ENCODE data around the gene PHLPP2.
A peak's percentile ranks its signal among the peaks of the same experiment; 100 is the strongest.
"Not testable (repeated sequence)": the region's sequence is repeated elsewhere in the genome, so short reads cannot be mapped to it uniquely, and the experiment has no call there.

PHLPP2 gene

GRCh38 chr16:71722801-71723536 lies 1.5 kb downstream of the PHLPP2 start:
- DNase-seq = peak; percentile 53

GRCh38 chr16:71721066-71721740 lies 3.3 kb downstream of the PHLPP2 start:
- DNase-seq = no peak

DNA sequence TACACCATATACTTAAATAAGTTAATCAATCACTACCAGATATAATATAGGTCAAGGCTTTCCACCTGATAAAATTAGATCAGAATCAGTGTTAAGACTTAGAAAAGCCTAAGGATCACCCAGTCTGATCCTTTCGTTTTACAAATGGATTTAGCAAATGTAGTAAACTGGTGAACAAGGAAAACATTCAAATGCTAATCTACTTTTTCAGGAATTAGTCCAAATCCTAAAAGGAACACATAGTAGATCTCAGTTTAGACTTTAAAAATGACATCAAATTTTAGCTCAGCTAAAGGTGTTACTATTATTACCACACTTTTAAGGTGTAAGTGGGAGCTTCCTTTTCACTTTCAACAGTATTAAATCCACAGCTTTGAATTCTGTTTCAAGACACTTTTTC lies 12.0 kb downstream of the PHLPP2 start:
- no peak for DNase-seq

DNA sequence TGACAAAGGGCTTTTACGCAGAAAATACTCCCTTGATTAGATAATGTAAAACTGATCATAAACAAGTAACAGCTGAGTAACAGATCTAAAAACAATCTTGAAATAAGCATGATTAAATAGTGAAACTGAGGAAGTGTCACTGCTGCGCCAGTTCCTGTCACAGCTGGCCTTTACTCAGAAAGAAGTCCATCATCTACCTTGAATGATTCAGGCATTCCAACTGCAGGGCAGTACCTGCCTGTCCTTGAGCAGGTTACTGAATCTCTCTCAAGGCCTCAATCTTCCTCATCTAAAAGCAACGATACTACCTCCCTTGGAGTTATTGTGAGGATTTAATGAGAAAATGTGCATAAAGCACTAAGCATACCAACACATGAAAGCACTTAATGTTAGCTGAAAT lies 12.7 kb downstream of the PHLPP2 start:
- DNase-seq = no peak

- no peak for DNase-seq
Measured at GRCh38 chr16:71709229-71709781, 15.2 kb downstream of the PHLPP2 start.

DNA sequence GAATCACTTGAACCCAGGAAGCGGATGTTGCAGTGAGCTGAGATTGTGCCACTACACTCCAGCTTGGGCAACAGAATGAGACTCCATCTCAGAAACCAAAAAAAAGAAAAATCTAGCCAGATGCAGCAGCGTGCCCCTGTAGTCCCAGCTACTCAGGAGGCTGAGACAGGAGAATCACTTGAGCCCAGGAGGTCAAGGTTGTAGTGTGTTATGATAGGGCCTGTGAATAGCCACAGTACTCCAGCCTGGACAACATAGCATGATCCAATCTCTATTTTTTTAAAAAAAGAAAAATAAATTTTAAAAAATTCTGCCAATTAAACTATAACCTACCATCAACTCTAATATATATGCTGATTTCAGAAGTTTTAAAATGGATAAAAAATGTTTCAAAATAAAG lies 15.8 kb downstream of the PHLPP2 start:
- no peak for DNase-seq

GRCh38 chr16:71707199-71707598 lies 17.3 kb downstream of the PHLPP2 start:
- no peak for DNase-seq

- DNase-seq = no peak
Measured at GRCh38 chr16:71706046-71706445, 18.5 kb downstream of the PHLPP2 start.

- no peak for DNase-seq
Measured at GRCh38 chr16:71703333-71703732, 21.2 kb downstream of the PHLPP2 start.

DNA sequence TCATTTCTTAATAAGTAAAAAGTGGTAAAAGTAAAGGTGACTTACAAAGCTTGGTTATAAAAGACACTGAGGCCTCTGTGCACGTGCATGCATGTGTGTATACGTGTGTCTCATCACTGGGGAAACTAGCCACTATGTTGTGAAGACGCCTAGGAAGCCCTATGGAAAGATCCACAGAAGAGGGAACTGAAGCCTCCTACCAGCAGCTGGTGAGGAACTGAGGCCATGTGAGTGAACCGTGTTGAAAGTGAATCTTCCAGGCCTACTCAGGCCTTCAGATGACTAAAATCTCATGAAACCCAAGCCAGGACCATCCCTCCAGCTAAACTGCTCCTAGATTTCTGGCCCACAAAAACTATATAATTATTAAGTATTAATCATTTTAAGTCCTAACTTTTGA lies 23.7 kb downstream of the PHLPP2 start:
- no peak for DNase-seq

DNA sequence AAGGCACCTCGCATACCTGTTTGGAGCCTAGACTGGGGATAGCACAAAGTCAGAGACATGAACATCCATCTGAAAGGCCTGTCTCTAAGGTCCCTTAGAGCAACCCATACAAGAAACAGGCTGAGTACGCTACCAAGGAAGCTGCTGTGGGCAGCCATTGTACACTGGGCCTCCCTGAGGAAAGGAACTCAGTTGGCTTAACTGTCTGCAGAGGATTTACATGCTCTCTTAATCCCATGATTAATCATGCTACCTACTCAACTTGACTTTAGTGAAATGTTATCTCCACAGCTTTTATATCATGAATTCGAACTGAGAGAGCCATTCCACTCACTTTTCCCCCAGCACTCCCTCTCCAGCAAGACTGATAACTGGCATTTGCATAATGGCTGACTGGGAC lies 26.0 kb downstream of the PHLPP2 start:
- DNase-seq = no peak

DNA sequence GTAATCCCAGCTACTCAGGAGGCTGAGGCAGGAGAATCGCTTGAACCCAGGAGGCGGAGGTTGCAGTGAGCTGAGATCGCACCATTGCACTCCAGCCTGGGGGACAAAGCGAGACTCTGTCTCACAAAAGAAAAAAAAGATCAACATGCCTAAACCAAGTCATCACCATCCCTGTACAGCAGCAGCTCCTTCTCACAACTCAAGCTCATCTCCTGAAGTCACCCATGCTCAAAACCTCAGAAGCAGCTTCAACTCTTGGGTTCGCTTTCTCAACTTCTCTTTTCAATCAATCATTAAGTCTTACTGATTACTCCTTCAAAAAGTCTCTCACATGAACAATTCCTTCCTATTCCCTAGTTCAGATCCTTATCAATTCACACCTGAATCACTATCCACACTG lies 31.3 kb downstream of the PHLPP2 start:
- no peak for DNase-seq

DNA sequence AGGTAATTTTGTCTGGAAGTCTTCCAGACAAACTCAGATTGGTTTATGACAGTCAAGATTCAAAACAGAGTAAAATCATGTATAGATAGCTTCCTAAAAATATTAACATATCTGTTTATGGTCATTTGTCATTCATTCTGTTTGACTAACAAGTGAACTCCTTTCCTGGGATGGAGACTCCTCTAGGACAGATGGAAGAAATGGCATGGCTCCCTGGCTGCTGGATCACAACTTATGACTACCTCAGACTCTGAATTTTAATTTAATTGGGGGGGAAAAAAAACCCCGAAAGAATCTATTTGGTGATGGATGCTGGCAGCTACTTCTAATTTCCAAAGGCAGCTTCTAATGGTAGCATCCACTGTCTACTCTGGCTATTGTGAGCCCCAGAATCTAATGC lies 34.6 kb downstream of the PHLPP2 start:
- no peak for DNase-seq

- DNase-seq = no peak
Measured at GRCh38 chr16:71687861-71688260, 36.6 kb downstream of the PHLPP2 start.

GRCh38 chr16:71684280-71684679 lies 40.2 kb downstream of the PHLPP2 start:
- DNase-seq = not testable (repeated sequence)

DNA sequence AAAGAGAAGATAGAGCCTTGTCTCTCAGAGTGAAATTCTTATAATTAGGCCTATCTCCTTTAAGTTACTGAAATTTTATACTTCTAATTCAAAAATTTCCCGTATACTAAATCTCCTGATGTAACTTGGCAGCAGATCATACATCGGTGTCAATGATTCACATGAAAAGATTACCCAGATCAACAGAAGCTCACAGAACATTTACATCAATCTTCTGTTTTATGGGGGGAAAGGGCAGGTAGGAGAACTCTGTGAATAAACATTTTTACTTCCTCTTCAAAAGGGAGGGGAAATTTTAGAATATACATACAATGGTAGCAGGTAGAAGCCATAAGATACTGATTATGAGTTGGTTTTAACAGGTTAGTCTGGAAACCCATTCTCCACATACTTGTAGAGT lies 43.1 kb downstream of the PHLPP2 start:
- DNase-seq = no peak

- DNase-seq = no peak
Measured at GRCh38 chr16:71676236-71676635, 48.3 kb downstream of the PHLPP2 start.

GRCh38 chr16:71675380-71675779 lies 49.1 kb downstream of the PHLPP2 start:
- no peak for DNase-seq

- no peak for DNase-seq
Measured at GRCh38 chr16:71674229-71674628, 50.3 kb downstream of the PHLPP2 start.

GRCh38 chr16:71673582-71673973 lies 50.9 kb downstream of the PHLPP2 start:
- DNase-seq = no peak

- no peak for DNase-seq
Measured at GRCh38 chr16:71672803-71673581, 51.5 kb downstream of the PHLPP2 start.

- no peak for DNase-seq
Measured at GRCh38 chr16:71672125-71672524, 52.4 kb downstream of the PHLPP2 start.

GRCh38 chr16:71671165-71671564 lies 53.3 kb downstream of the PHLPP2 start:
- DNase-seq = no peak

DNA sequence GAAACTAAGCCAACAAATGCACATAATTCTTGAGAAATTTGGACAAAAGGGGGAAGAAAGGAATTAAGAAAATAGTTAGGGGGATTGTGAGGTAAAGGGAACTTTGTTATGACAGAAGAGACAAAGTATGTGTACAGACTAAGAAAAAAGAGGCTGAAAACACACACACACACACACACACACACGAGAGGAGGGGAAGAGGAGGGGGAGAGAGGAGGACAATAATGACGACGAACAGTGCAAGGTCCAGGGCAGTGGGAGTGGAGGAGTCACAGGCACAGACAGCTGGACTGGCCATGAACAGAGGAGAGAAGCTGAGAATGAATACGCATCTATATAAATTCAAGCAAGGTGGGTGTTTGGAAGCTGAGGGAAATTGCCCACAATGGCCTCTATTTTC lies 54.0 kb downstream of the PHLPP2 start:
- no peak for DNase-seq

Measured in stimulated activated naive CD4-positive, alpha-beta T cell treated with Interleukin-2 at 50 U/mL for 16 hours (primary cell).